Stomach (tissue), 4 donors: ENCODE measurements around the gene A1BG.

Source experiments
- CTCF ChIP-seq, 7 experiments: fragments of 450-650 bp in 4 of 7; fragments of 200-600 bp in 3 of 7; sonication (generic) in 3 of 7; IDR thresholded peaks; one replicate each; pipeline ENCODE4 v1.5.1; 2016 to 2019; ENCODE audit warnings: antibody characterized with exemption in 7 of 7, control low read depth in 2 of 7, mild to moderate bottlenecking in 1 of 7
- POLR2A ChIP-seq, 4 donors: fragments of 450-650 bp; IDR thresholded peaks; one replicate each; pipeline ENCODE4 v1.6.1; 2016; ENCODE audit warnings: antibody characterized with exemption in 4 of 4, control low read depth in 2 of 4, mild to moderate bottlenecking in 1 of 4, moderate library complexity in 1 of 4

GRCh38 chr19:58326914-58327726, 26.2 kb downstream of the A1BG start, which contains the start of gene ZSCAN22:
- TF ChIP-seq POLR2A (IDR thresholded peaks at IDR 0.05) (no peak), CTCF (IDR thresholded peaks at IDR 0.05) (peak in 1 of 7 experiments; percentile 30)
